ENCODE measurements around the gene PPARG.

PPARG gene

GRCh38 chr3:12246497-12247163 lies 42.2 kb upstream of the PPARG start:
- no peaks in the 10 kb centered on the region for H3K4me1 ChIP-seq (ENCODE audit: control insufficient read depth, low read length)
- peaks cover 5% of the 10 kb centered on the region for H3K9me3 ChIP-seq (ENCODE audit: control insufficient read depth, insufficient read depth, low read length)
- H4K20me1 ChIP-seq (ENCODE audit: control insufficient read depth, insufficient read depth, low read depth, low read length): no peaks in the 10 kb centered on the region
- H3K4me3 ChIP-seq (ENCODE audit: low read length): no peak overlapping the region
- no peak overlapping the region for H3K4me2 ChIP-seq (ENCODE audit: low read length)
- peaks cover 5% of the 10 kb centered on the region for H3K27me3 ChIP-seq (ENCODE audit: control insufficient read depth, low read length)
- TF ChIP-seq EZH2phosphoT487 (IDR thresholded peaks at IDR 0.05; ENCODE audit: borderline replicate concordance, low read length): no peak
- TF ChIP-seq CTCF (IDR thresholded peaks at IDR 0.05; ENCODE audit: low read depth, low read length, poor library complexity, severe bottlenecking): no peak
- H3K27ac ChIP-seq (ENCODE audit: low read depth, low read length): no peak overlapping the region
- no peaks in the 10 kb centered on the region for H3F3A ChIP-seq (ENCODE audit: control insufficient read depth, insufficient read depth)
- no peaks in the 10 kb centered on the region for H3K36me3 ChIP-seq (ENCODE audit: control insufficient read depth, low read length)
- H3K79me2 ChIP-seq (ENCODE audit: control insufficient read depth, low read length): no peaks in the 10 kb centered on the region
- no peaks in the 10 kb centered on the region for H3K9me2 ChIP-seq (replicated peaks; ENCODE audit: control insufficient read depth, low read length)

- TF ChIP-seq CTCF (IDR thresholded peaks at IDR 0.05; ENCODE audit: low read depth, low read length, poor library complexity, severe bottlenecking) (no peak), EZH2phosphoT487 (IDR thresholded peaks at IDR 0.05; ENCODE audit: borderline replicate concordance, low read length) (no peak)
- Histone ChIP-seq H3K4me1 (ENCODE audit: control insufficient read depth, low read length) (no peaks in the 10 kb centered on the region), H3K4me3 (ENCODE audit: low read length) (no peak overlapping the region), H3K9me2 (replicated peaks; ENCODE audit: control insufficient read depth, low read length) (no peaks in the 10 kb centered on the region), H3K36me3 (ENCODE audit: control insufficient read depth, low read length) (no peaks in the 10 kb centered on the region), H3F3A (ENCODE audit: control insufficient read depth, insufficient read depth) (no peaks in the 10 kb centered on the region), H3K4me2 (ENCODE audit: low read length) (no peak overlapping the region), H3K27ac (ENCODE audit: low read depth, low read length) (no peak overlapping the region), H3K27me3 (ENCODE audit: control insufficient read depth, low read length) (peaks cover 5% of the 10 kb centered on the region), H4K20me1 (ENCODE audit: control insufficient read depth, insufficient read depth, low read depth, low read length) (no peaks in the 10 kb centered on the region), H3K79me2 (ENCODE audit: control insufficient read depth, low read length) (no peaks in the 10 kb centered on the region), H3K9me3 (ENCODE audit: control insufficient read depth, insufficient read depth, low read length) (peaks cover 5% of the 10 kb centered on the region)
Observed at GRCh38 chr3:12247411-12247810, 41.5 kb upstream of the PPARG start.

GRCh38 chr3:12249519-12249918 lies 39.4 kb upstream of the PPARG start:
- Histone ChIP-seq H3K9me2 (replicated peaks; ENCODE audit: control insufficient read depth, low read length) (no peaks in the 10 kb centered on the region), H3K27me3 (ENCODE audit: control insufficient read depth, low read length) (0 out of 2 replicates have a peak, but pooled peaks cover 2% of the 10 kb centered on the region), H3K4me1 (ENCODE audit: control insufficient read depth, low read length) (no peaks in the 10 kb centered on the region), H3K9me3 (ENCODE audit: control insufficient read depth, insufficient read depth, low read length) (peaks cover 5% of the 10 kb centered on the region), H4K20me1 (ENCODE audit: control insufficient read depth, insufficient read depth, low read depth, low read length) (no peaks in the 10 kb centered on the region), H3K79me2 (ENCODE audit: control insufficient read depth, low read length) (no peaks in the 10 kb centered on the region), H3K36me3 (ENCODE audit: control insufficient read depth, low read length) (no peaks in the 10 kb centered on the region), H3K4me3 (ENCODE audit: low read length) (no peak overlapping the region), H3F3A (ENCODE audit: control insufficient read depth, insufficient read depth) (no peaks in the 10 kb centered on the region), H3K4me2 (ENCODE audit: low read length) (no peak overlapping the region), H3K27ac (ENCODE audit: low read depth, low read length) (no peak overlapping the region)
- TF ChIP-seq EZH2phosphoT487 (IDR thresholded peaks at IDR 0.05; ENCODE audit: borderline replicate concordance, low read length) (no peak), CTCF (IDR thresholded peaks at IDR 0.05; ENCODE audit: low read depth, low read length, poor library complexity, severe bottlenecking) (no peak)

All from DOHH2 (cell line).